BLaER1 treated with 17β-estradiol and CSF1 and Interleukin-3, amounts not matched to agents 10 nM and 100 nM (cell line): Measurements from ENCODE around the gene SNX10.
A peak's percentile ranks its signal among the peaks of the same experiment; 100 is the strongest.

ENCODE experiments used
- H3K27ac ChIP-seq, 11 experiments: shearing (Covaris generic); formaldehyde crosslinking; 2 replicates each; pipeline ENCODE4 v1.8.1; 2022
- H3K27me3 ChIP-seq, 11 experiments: shearing (Covaris generic); formaldehyde crosslinking; 2 replicates each; pipeline ENCODE4 v1.8.1; 2022
- H3K36me3 ChIP-seq, 11 experiments: shearing (Covaris generic); formaldehyde crosslinking; 2 replicates each; pipeline ENCODE4 v1.8.1; 2022
- H3K4me1 ChIP-seq, 10 experiments: shearing (Covaris generic); formaldehyde crosslinking; 2 replicates each; pipeline ENCODE4 v1.8.1; 2022
- H3K4me2 ChIP-seq, 11 experiments: shearing (Covaris generic); formaldehyde crosslinking; 2 replicates each; pipeline ENCODE4 v1.8.1; 2022
- H3K4me3 ChIP-seq, 10 experiments: shearing (Covaris generic); formaldehyde crosslinking; 2 replicates each; pipeline ENCODE4 v1.8.1; 2022
- H3K9ac ChIP-seq, 11 experiments: shearing (Covaris generic); formaldehyde crosslinking; 2 replicates each; pipeline ENCODE4 v1.8.1; 2022
- H3K9me3 ChIP-seq, 11 experiments: shearing (Covaris generic); formaldehyde crosslinking; replicated peaks in 1 of 11; 2 replicates each; pipeline ENCODE4 v1.8.1; 2022
- H4K20me1 ChIP-seq, 11 experiments: shearing (Covaris generic); formaldehyde crosslinking; 2 replicates each; pipeline ENCODE4 v1.8.1; 2022
- Cebpa-rat ChIP-seq, 11 experiments: shearing (Covaris generic); IDR thresholded peaks; 2 replicates each; pipeline ENCODE4 v1.8.1; 2022

Gene SNX10

GRCh38 chr7:26349005-26349915, 57.6 kb downstream of the SNX10 start:
- Histone ChIP-seq H3K9me3 (no peaks in the 10 kb centered on the region), H3K27ac (no peak overlapping the region), H3K4me3 (no peak overlapping the region), H3K36me3 (peaks cover 0 to 6% (median 0%) of the 10 kb centered on the region in 11 experiments; a peak in 2 of 22 replicates), H3K9ac (no peak overlapping the region), H3K27me3 (no peaks in the 10 kb centered on the region), H3K4me1 (peaks cover 0 to 13% (median 0%) of the 10 kb centered on the region in 10 experiments; a peak in 3 of 20 replicates), H3K4me2 (no peak overlapping the region), H4K20me1 (no peaks in the 10 kb centered on the region)
- no peak for TF ChIP-seq Cebpa-rat (IDR thresholded peaks at IDR 0.05)

DNA sequence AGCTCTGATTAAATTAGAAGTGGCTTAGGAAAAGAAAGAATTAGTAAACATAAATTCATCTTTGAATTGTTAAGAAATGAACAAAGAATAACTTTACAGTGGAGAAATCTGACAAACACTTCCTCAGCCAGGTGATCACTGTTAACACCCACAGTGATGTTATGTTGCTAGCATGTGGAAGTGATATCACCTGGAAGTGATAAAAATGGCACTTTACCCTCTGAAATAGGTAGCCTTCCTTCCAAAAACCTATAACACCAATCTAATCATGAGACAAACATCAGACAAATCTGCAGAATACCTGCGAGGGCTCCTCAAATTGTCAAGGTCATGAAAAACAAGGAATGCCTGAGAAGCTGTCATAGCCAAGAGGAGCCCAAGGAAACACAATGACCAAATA, 59.5 kb downstream of the SNX10 start:
- H3K27me3 ChIP-seq: no peaks in the 10 kb centered on the region
- no peak overlapping the region for H3K27ac ChIP-seq
- H4K20me1 ChIP-seq: no peaks in the 10 kb centered on the region
- no peak for TF ChIP-seq Cebpa-rat (IDR thresholded peaks at IDR 0.05)
- peaks cover 0 to 13% (median 0%) of the 10 kb centered on the region in 10 experiments; a peak in 3 of 20 replicates for H3K4me1 ChIP-seq
- H3K4me2 ChIP-seq: no peak overlapping the region
- H3K4me3 ChIP-seq: no peak overlapping the region
- H3K36me3 ChIP-seq: peaks cover 0 to 6% (median 0%) of the 10 kb centered on the region in 11 experiments; a peak in 2 of 22 replicates
- no peak overlapping the region for H3K9ac ChIP-seq
- no peaks in the 10 kb centered on the region for H3K9me3 ChIP-seq

DNA sequence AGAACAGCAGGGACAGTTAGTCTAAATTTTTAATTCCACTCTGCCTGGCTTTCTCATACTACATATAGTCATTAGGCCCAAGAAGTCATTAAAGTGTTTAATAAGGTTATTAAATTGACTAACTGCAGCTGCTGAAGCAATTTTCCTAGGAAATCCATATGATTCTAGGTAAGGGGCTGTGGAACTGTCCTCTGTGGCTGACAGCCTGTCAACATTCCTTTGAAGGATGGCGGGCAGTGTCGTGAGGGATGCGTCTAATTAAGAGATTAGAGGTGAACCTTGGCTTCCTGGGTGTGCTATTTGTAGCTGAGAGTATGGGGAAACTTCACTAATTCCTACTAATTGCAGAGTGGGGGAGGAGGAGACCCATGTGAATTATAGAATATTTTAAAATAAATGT, 64.6 kb downstream of the SNX10 start:
- Histone ChIP-seq H4K20me1 (no peaks in the 10 kb centered on the region), H3K4me2 (no peak overlapping the region), H3K4me3 (no peak overlapping the region), H3K27ac (no peak overlapping the region), H3K36me3 (no peaks in the 10 kb centered on the region), H3K4me1 (peaks cover 8 to 21% (median 14%) of the 10 kb centered on the region in 10 experiments), H3K9ac (no peak overlapping the region), H3K9me3 (no peaks in the 10 kb centered on the region), H3K27me3 (no peaks in the 10 kb centered on the region)
- no peak for TF ChIP-seq Cebpa-rat (IDR thresholded peaks at IDR 0.05)

- H3K9me3 ChIP-seq: no peaks in the 10 kb centered on the region
- no peaks in the 10 kb centered on the region for H3K27me3 ChIP-seq
- H3K9ac ChIP-seq: no peak overlapping the region
- no peak overlapping the region for H3K4me2 ChIP-seq
- H3K36me3 ChIP-seq: no peaks in the 10 kb centered on the region
- H4K20me1 ChIP-seq: no peaks in the 10 kb centered on the region
- H3K4me1 ChIP-seq: peaks cover 8 to 21% (median 14%) of the 10 kb centered on the region in 10 experiments
- no peak overlapping the region for H3K27ac ChIP-seq
- TF ChIP-seq Cebpa-rat (IDR thresholded peaks at IDR 0.05): no peak
- no peak overlapping the region for H3K4me3 ChIP-seq
Measured at GRCh38 chr7:26356929-26357798, 65.5 kb downstream of the SNX10 start.

- H3K4me2 ChIP-seq: no peak overlapping the region
- no peaks in the 10 kb centered on the region for H3K27me3 ChIP-seq
- H3K9me3 ChIP-seq: no peaks in the 10 kb centered on the region
- no peak overlapping the region for H3K4me3 ChIP-seq
- TF ChIP-seq Cebpa-rat (IDR thresholded peaks at IDR 0.05): no peak
- no peaks in the 10 kb centered on the region for H3K36me3 ChIP-seq
- H3K9ac ChIP-seq: no peak overlapping the region
- H4K20me1 ChIP-seq: no peaks in the 10 kb centered on the region
- H3K4me1 ChIP-seq: peaks cover 8 to 21% (median 14%) of the 10 kb centered on the region in 10 experiments
- H3K27ac ChIP-seq: no peak overlapping the region
Measured at GRCh38 chr7:26357799-26358151, 66.1 kb downstream of the SNX10 start.

DNA sequence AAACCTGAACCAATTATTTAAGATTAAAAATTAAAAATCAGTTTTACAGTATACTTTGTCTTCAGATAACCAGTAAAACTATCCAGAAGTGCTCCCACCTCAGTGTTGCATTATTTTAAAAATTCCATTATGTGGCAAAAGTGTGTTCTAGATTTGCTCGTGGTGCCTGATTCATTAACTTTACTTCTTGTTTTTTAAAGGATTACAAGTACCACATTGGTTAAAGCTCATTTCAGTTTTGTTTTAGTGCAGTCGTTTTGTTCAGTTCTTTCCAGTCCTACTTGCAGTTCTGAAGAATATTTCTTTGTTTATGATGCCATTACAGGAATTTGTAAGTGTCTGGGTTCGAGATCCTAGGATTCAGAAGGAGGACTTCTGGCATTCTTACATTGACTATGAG, 69.0 kb downstream of the SNX10 start:
- Histone ChIP-seq H3K27me3 (no peaks in the 10 kb centered on the region), H3K4me1 (peaks cover 13 to 25% (median 14%) of the 10 kb centered on the region in 10 experiments), H3K27ac (peak overlapping the region in 2 of 11 experiments; percentile 28 to 52; a peak in 4 of 22 replicates), H3K4me3 (no peak overlapping the region), H3K9ac (no peak overlapping the region), H3K9me3 (no peaks in the 10 kb centered on the region), H3K36me3 (no peaks in the 10 kb centered on the region), H4K20me1 (no peaks in the 10 kb centered on the region), H3K4me2 (peak overlapping the region in 4 of 11 experiments; percentile 50 to 78 (median 75); a peak in 7 of 22 replicates)
- TF ChIP-seq Cebpa-rat (IDR thresholded peaks at IDR 0.05): no peak

DNA sequence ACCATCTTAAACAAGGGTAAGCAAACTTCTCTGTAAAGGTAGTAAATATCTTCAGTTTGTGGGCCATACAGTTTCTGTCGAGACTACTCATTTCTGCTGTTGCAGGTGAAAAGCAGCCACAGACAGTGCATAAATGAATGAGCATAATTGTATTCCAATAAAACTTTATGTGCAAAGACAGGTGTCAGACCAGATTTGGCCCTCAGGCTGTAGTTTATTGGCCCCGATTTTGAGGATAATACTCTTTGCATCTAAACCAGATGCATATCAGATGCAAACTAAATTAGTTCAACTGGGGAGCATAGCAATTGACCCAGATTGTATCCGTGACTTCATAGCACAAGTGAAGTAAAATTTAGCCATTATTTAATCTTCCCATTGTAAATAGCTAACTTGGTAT, 70.0 kb downstream of the SNX10 start:
- Histone ChIP-seq H3K27ac (no peak overlapping the region), H3K27me3 (no peaks in the 10 kb centered on the region)
- no peak for TF ChIP-seq Cebpa-rat (IDR thresholded peaks at IDR 0.05)

DNA sequence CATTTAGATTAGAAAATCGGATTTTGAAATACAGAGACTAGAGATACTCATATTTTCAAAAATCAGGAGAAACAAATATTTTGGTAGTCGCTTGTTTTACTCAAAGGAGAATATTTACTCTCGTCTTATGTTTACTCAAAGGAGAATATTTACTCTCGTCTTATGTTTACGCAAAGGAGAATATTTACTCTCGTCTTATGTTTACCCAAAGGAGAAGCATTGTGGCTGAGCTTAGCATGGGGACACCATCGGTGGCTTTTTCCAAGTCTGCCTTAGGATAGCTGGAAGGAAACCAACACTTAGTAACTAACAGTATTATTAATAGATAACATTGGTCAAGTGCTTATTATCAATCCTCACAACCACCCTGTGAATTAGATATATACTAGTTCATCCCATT, 71.8 kb downstream of the SNX10 start:
- Histone ChIP-seq H3K27me3 (no peaks in the 10 kb centered on the region), H3K4me2 (no peak overlapping the region), H3K4me3 (no peak overlapping the region), H3K9me3 (no peaks in the 10 kb centered on the region), H3K36me3 (no peaks in the 10 kb centered on the region), H3K4me1 (peaks cover 13 to 25% (median 14%) of the 10 kb centered on the region in 10 experiments), H3K9ac (no peak overlapping the region), H3K27ac (no peak overlapping the region), H4K20me1 (peaks cover 0 to 7% (median 0%) of the 10 kb centered on the region in 11 experiments; a peak in 1 of 22 replicates)
- no peak for TF ChIP-seq Cebpa-rat (IDR thresholded peaks at IDR 0.05)

More for the DNA sequence above, 70.0 kb downstream of the SNX10 start:
- H4K20me1 ChIP-seq: no peaks in the 10 kb centered on the region
- no peaks in the 10 kb centered on the region for H3K9me3 ChIP-seq
- H3K36me3 ChIP-seq: no peaks in the 10 kb centered on the region
- peaks cover 13 to 25% (median 14%) of the 10 kb centered on the region in 10 experiments for H3K4me1 ChIP-seq
- no peak overlapping the region for H3K4me2 ChIP-seq
- no peak overlapping the region for H3K9ac ChIP-seq
- no peak overlapping the region for H3K4me3 ChIP-seq
